Hematopoietic multipotent progenitor cell treated with erythropoietin and hydrocortisone succinate and interleukin-3 and kit ligand, for 6 days (in vitro differentiated cells): Measurements from ENCODE around the gene STXBP6.
"Not testable (repeated sequence)": the region's sequence is repeated elsewhere in the genome, so short reads cannot be mapped to it uniquely, and the experiment has no call there.

Experiments
- DNase-seq: peaks from one replicate; pipeline ENCODE4 v3.0.0-alpha.2; 2015

STXBP6 gene

GRCh38 chr14:24952851-24953666 is 96.9 kb downstream of the STXBP6 start:
- peak; percentile 15 for DNase-seq

DNA sequence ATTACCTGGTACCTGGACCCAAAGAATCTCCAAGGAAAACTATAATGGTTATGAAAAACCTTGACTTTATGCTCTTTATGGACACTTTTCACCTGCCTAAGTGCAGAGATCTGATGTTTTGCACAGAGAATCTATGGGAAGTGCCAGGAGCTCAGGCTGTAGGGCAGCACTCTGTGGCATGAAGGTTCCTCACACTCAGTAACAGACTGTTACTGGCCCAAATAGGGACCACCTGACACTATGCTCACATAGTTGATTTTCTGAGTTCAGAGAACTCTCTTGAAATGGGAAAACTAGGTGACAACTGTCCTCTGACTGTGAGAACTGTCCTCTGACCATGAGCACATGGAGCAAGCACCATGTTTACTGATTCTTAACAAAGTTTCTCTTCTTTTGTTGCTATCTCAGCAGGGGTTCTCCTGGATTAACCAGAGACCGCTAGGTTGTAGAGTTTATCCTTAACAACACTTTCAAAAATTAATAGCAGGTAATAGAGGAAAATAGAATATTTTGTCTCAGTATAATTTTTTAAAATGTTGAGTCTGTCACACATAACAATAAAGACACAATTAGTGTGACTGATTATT is 101.6 kb downstream of the STXBP6 start:
- no peak for DNase-seq

GRCh38 chr14:24947131-24947530 is 102.8 kb downstream of the STXBP6 start:
- no peak for DNase-seq

DNA sequence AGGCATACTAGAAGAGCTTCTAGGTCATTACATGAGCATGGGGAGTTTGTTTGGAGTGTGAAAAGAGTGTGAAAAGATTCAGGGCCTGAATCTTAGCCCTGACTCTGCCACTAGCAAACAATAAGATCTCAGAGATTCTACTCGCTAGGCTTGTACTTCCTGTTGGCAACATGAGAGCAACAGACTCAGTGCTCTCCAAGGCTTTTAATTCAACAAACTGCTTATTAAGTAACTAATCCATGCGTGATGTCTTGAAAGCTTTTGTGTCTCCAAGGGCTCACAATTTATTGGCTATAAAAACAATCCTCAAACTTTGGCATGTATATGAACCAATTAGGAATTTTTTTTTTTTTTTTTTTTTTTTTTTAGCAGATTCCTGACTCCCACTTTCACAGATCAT is 105.1 kb downstream of the STXBP6 start:
- DNase-seq: no peak

DNA sequence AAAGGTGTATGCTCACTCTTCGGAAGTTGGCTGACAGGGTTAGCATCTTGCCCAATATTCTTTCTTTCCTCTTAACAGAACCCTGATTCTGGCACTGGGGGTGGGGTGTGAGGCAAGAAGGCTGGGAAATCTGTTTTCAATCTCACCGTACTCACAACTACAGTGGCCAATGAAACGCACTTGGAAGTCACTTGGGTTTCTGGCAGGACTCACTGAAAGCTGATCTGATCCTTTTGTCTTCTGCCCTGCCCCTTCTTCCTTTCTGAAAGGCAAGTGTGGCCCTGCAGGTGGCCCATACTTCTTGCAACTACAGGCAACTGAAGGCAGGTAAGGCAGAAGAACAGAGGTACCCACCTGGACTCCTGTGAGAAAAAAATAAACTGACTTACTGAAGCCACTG is 106.9 kb downstream of the STXBP6 start:
- no peak for DNase-seq

GRCh38 chr14:24941719-24942118 is 108.2 kb downstream of the STXBP6 start:
- no peak for DNase-seq

DNA sequence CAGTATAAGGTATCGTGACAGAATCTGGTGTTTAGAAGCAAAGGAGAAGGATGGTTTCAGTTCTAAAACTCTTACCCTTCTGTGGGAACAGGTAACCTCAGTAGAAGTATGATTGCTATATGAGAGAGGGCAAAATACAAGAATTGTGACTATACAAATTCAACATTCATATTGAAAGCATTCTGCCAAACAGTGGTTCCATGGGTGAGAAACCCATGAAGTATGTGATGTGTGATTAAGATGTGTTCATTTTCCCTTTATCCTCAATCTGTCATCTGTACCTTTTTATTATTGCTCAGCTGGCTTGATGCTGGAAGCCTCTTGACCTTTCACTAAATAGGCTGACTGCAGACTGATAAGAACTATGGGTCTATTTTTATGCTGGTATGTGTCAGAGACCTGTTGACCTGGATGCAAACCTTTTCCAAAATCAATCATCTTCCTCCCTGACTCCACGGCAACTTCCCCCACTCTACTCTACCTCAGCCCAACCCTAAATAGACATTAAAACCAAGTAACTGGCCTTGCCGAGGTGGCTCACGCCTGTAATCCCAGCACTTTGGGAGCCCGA is 109.6 kb downstream of the STXBP6 start:
- no peak for DNase-seq

DNA sequence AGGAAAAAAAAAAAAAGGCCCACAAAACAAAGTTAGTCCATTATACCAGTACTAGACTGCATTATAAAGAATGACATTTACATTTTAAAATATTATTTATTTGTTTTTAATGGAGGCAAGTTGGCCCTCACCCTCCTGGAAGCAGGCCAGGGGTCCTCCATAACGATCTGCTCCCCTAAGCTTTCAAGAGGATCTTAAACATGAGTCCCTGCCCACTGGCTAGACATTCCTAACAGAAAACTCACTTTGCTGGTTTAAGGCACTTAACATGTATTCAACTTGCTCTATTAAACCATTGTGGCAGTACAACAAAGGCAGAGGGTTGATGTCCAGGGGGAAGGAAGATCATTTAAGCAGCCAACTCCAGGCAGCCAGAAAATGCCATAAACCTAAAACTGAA is 111.4 kb downstream of the STXBP6 start:
- DNase-seq: no peak

- no peak for DNase-seq
These were observed 112.6 kb downstream of the STXBP6 start for GRCh38 chr14:24937300-24937699.

- not testable (repeated sequence) for DNase-seq
These were observed 113.2 kb downstream of the STXBP6 start for GRCh38 chr14:24936773-24937172.

DNA sequence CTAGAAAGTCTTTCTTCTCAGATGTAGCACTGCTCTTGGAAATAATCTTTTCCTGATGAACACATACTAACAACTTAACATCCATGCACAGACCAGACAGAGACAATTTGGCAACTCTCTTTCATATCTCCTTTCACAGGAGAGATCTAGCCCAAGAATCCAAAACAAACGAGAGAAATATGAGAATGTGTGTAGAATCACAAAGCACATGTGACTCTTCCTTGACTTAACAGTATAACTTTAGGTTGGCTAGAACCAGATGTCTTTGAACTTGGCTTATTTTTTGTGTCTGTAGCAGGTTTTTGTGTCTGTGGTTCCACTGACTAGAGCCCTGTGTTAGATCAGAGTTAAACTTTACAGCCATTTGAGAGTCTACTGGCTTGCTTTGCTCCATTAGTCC is 114.2 kb downstream of the STXBP6 start:
- no peak for DNase-seq

DNA sequence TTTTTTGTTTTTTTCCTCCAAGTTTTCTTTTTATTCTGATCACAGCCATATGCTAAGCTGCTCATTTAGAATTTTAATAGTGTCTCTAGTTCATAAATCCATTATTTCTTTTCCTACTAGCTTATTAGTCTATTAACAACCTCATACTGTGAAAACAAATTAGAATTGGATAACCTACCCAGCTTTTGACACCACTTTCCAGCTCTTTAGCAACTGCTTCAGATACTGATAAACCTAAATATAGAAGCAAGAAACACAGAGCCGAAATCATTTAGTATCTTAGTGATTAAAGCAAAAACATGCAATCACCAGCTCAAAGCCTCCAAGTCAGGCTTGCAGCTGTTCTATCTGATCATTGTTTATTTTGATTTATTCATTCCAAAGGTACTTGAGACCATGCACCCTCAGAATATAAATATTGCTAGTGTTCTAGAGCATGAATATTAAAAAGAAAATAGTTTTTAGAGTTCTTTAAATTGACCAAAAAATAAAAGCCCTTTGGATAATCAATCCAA is 121.5 kb downstream of the STXBP6 start:
- no peak for DNase-seq

DNA sequence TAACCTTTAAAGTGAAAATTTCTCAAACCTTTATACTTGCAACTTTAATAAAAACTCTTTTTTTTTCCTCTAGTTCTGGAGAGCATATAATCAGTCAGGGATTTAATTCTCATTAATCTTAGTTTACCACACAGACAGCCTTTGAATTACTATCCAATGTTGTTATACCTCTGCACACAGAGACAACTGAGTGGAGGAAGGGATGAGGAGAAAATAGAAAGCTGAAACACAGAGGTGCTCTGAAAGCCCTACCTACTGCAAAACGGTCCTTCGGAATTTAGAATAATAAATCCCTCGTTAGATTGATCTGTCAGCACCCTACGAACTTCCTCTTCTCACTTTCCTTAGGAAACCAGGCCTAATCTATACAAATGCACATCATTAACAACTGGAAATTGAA is 122.1 kb downstream of the STXBP6 start:
- DNase-seq: no peak

- DNase-seq: no peak
These were observed 124.1 kb downstream of the STXBP6 start for GRCh38 chr14:24925771-24926374.

DNA sequence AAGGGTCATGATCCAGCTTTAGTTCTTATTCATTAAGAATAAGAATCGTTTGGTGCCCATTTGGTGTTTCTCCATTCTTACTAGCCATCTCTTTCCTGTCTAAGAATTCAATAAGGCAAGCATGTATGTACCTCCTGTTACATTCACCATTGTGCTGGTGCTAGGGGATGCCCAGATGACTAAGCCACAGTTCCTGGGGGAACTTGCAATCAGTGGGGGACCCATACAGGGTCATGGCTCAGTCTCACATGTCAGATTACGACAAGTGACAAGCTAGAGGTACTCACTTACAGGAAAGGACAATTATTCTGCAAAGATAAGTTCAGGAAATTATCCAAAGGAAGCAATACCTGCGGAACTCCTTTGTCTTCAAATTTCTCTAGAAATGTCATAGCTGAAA is 125.4 kb downstream of the STXBP6 start:
- DNase-seq: no peak

GRCh38 chr14:24921903-24922302 is 128.0 kb downstream of the STXBP6 start:
- no peak for DNase-seq

DNA sequence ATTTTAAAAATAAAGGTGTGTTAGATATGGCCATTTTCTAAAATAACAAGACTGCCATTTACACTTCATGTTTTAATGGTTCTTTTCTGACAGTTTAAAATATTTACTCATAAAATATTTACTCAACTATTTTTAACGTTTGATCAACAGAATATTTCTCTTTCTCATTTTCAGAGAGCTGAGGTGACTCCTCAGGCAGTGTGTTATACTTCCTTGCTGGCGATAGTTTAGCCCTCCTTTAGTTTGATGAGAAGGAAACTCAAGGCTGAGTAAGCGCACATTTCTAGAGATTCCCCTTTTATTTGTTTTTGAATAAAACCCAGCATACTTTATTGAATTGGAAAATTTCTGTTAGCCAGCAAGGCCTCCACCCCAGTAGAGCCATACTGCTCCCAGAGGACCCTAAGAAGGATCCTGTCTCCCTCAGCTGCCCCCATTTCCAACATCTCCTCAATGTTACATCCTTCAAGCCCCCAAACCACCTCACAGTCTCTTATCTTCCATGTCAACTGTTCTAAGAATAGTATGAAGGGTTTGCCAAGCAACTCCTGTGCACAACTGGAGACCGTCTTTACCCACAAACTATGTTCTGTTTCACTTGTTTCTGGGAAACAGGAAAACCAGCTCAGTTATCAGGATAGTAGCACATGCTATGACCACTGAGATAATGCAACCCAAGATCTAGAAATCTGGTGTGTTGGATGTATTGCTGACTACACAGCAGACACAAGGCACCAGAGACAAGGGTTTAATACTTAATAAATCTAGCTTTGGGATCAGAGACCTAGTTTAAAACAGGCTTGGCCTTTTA is 129.5 kb downstream of the STXBP6 start:
- DNase-seq: peak; percentile 83

DNA sequence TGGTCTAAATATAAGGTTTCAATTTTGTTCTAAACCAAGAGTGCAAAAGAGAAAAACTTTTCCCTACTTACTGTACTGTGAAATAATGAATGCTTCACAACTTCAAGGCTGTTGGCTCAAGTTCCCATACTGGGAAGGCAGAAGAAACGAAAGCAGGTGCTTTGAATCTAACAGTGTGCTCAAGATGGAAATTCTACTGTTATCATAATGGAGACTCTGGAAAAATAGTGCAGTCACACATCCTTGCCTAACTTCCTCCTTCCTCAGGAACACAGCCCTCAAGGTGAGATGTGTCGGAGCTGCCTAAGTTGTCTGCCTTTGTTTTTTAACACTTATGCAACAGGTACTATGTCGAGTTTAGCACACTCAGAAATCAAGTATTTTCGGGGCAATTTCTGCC is 131.1 kb downstream of the STXBP6 start:
- DNase-seq: no peak

GRCh38 chr14:24915958-24916595 is 133.9 kb downstream of the STXBP6 start:
- DNase-seq: no peak

- no peak for DNase-seq
These were observed 134.5 kb downstream of the STXBP6 start for GRCh38 chr14:24915403-24915921.

DNA sequence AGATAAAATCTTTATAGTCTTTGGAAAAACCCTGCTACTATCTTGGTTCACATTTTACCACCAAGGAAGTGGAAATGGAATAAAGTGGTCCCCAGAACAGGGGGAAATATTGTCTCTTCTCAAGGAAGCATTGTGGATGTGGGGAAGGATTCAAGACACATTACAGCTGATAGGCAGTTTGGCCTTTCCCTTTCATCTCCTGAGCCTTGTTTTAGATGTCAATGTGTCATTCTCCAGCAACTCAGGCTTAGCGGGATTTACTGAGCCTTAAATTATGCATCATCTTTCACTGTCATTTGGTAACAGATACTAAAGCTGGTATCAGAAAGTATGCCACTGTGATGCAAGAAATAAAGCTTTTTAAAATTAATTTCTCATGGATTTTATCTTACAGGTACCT is 136.2 kb downstream of the STXBP6 start:
- no peak for DNase-seq

GRCh38 chr14:24913021-24913420 is 136.9 kb downstream of the STXBP6 start:
- DNase-seq: no peak
